ENCODE data around the gene SNRNP200.

The SNRNP200 gene

DNA sequence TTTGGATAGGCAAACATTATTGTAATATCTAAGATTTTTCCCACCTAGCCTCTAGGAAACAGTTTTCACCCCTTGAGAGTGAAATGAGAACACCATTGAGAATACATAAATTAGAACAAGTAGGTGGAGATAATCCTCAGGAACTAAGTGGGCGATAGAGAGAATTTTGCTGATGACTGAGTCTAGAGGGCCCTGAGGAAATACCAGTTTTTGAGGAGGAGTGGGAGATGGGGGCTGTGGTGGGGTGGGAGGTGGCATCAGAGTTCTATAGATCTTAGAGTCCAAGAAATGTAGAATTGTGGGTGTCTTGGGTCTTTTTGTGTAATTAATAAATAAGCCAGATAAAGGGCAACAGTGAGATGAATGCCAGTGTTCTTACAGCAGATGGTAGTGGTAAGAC is 42.0 kb upstream of the SNRNP200 start:
- H3K27me3 ChIP-seq (ENCODE audit: insufficient read depth, low read length), result no peaks in the 10 kb centered on the region
- H2AK5ac ChIP-seq (ENCODE audit: low read length), result no peak overlapping the region
- H2BK5ac ChIP-seq (ENCODE audit: low read depth, low read length, poor library complexity), result no peak overlapping the region
- H3K36me3 ChIP-seq (ENCODE audit: control insufficient read depth in 1 of 2, insufficient read depth in 2 of 2, low read length in 2 of 2), result peaks cover 34 to 46% of the 10 kb centered on the region in 2 experiments
- no peaks in the 10 kb centered on the region for H3K4me1 ChIP-seq (ENCODE audit: control insufficient read depth in 1 of 2, insufficient read depth in 2 of 2, low read length in 2 of 2)
- H3K14ac ChIP-seq (ENCODE audit: low read length), result no peak overlapping the region
- H3K18ac ChIP-seq (ENCODE audit: low read length), result no peak overlapping the region
- H3K23ac ChIP-seq (ENCODE audit: low read length), result no peak overlapping the region
- no peak overlapping the region for H3K27ac ChIP-seq (ENCODE audit: low read depth, low read length)
- no peak overlapping the region for H4K12ac ChIP-seq (ENCODE audit: low read depth, low read length)
- no peak overlapping the region for H2AFZ ChIP-seq (ENCODE audit: insufficient read depth, low read length, poor library complexity)
- no peak overlapping the region for H2BK120ac ChIP-seq (ENCODE audit: insufficient read depth, low read length, poor library complexity)
- no peak overlapping the region for H3K4ac ChIP-seq (ENCODE audit: low read depth, low read length)
- H3K9ac ChIP-seq (ENCODE audit: low read length), result no peak overlapping the region
- no peak for DNase-seq
- no peak overlapping the region for H3K4me2 ChIP-seq (ENCODE audit: low read length)
- WGBS (ENCODE audit: extremely low coverage, insufficient coverage, insufficient read length), result no CpG with 5 or more reads among the region's 1 CpG
- H3K79me2 ChIP-seq (ENCODE audit: control insufficient read depth, insufficient read depth, low read length, poor library complexity), result no peaks in the 10 kb centered on the region
- H4K91ac ChIP-seq (ENCODE audit: low read depth, low read length), result no peak overlapping the region
- H3K9me3 ChIP-seq (ENCODE audit: insufficient read depth, low read depth, low read length), result no peaks in the 10 kb centered on the region
- H3K79me1 ChIP-seq (ENCODE audit: low read length), result no peaks in the 10 kb centered on the region
- H4K8ac ChIP-seq (ENCODE audit: low read depth, low read length), result no peak overlapping the region
- H3K4me3 ChIP-seq (ENCODE audit: low read depth, low read length), result no peak overlapping the region
- no peak overlapping the region for H2BK12ac ChIP-seq (ENCODE audit: low read length)

DNA sequence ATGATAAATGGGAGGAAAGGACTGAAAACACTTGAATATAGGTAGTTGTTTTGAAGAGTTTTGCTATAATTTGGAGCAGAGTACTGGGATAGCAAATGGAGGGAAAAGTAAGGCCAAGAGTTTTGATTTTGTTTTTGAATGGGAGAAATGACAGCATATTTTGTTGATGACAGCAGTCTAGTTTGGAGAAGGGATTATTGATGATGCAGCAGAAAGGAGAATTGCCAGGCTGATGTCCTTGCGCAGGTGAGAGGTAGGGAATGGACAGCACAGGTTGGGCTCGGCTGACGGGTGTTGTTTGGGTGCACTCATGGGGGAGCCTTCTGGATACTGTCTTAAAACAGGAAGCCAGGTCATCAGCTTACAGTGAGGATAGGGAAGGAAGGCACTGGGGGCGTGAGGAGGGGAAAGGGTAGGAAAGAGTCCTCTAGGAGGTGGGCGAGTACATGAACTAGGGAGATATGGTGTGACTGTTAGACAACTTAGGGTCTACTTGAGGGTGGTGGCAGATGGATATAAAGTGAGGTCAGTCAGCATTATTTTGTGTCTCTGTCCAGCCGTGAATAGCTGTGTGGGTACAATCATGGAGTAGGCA is 40.6 kb upstream of the SNRNP200 start:
- Histone ChIP-seq H4K12ac (ENCODE audit: low read depth, low read length) (no peak overlapping the region), H3K27me3 (ENCODE audit: insufficient read depth, low read length) (no peaks in the 10 kb centered on the region), H2AK5ac (ENCODE audit: low read length) (no peak overlapping the region), H3K36me3 (ENCODE audit: control insufficient read depth in 1 of 2, insufficient read depth in 2 of 2, low read length in 2 of 2) (peaks cover 38 to 46% of the 10 kb centered on the region in 2 experiments), H3K4ac (ENCODE audit: low read depth, low read length) (no peak overlapping the region), H3K79me1 (ENCODE audit: low read length) (no peaks in the 10 kb centered on the region), H3K79me2 (ENCODE audit: control insufficient read depth, insufficient read depth, low read length, poor library complexity) (no peaks in the 10 kb centered on the region), H3K9ac (ENCODE audit: low read length) (no peak overlapping the region), H3K14ac (ENCODE audit: low read length) (no peak overlapping the region), H2BK120ac (ENCODE audit: insufficient read depth, low read length, poor library complexity) (no peak overlapping the region), H3K27ac (ENCODE audit: low read depth, low read length) (no peak overlapping the region), H3K18ac (ENCODE audit: low read length) (no peak overlapping the region), H3K4me1 (ENCODE audit: control insufficient read depth in 1 of 2, insufficient read depth in 2 of 2, low read length in 2 of 2) (no peaks in the 10 kb centered on the region), H2BK5ac (ENCODE audit: low read depth, low read length, poor library complexity) (no peak overlapping the region), H3K9me3 (ENCODE audit: insufficient read depth, low read depth, low read length) (no peaks in the 10 kb centered on the region), H4K8ac (ENCODE audit: low read depth, low read length) (no peak overlapping the region), H3K4me2 (ENCODE audit: low read length) (no peak overlapping the region), H3K23ac (ENCODE audit: low read length) (no peak overlapping the region), H2AFZ (ENCODE audit: insufficient read depth, low read length, poor library complexity) (no peak overlapping the region), H3K4me3 (ENCODE audit: low read depth, low read length) (no peak overlapping the region), H2BK12ac (ENCODE audit: low read length) (no peak overlapping the region), H4K91ac (ENCODE audit: low read depth, low read length) (no peak overlapping the region)
- no peak for DNase-seq
- no CpG with 5 or more reads among the region's 6 CpGs for WGBS (ENCODE audit: extremely low coverage, insufficient coverage, insufficient read length)

DNA sequence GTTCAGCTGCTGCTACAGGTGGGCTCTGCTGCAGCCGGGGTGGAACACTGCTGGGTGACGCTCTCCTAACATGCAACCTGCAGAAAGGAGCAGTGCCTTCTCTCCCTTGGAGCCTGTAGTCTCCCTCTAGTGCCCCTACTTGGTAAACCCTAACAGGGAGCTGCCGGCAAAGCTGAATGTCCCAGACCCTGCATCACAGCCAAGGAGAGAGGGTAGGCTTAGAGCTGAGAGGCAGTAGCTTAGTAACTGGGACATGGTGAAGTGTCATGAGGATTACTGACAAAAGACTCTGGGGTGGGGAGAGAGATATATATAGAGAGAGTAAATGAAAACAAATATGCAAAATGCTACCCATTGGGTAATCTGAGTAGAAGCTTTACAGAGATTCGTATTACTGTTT is 40.1 kb upstream of the SNRNP200 start:
- Histone ChIP-seq H3K36me3 (ENCODE audit: control insufficient read depth in 1 of 2, insufficient read depth in 2 of 2, low read length in 2 of 2) (peaks cover 34 to 41% of the 10 kb centered on the region in 2 experiments), H4K8ac (ENCODE audit: low read depth, low read length) (no peak overlapping the region), H2BK120ac (ENCODE audit: insufficient read depth, low read length, poor library complexity) (no peak overlapping the region), H3K4me2 (ENCODE audit: low read length) (no peak overlapping the region), H3K79me1 (ENCODE audit: low read length) (no peaks in the 10 kb centered on the region), H3K27me3 (ENCODE audit: insufficient read depth, low read length) (no peaks in the 10 kb centered on the region), H3K14ac (ENCODE audit: low read length) (no peak overlapping the region), H3K9ac (ENCODE audit: low read length) (peak overlapping the region; percentile 38), H2BK12ac (ENCODE audit: low read length) (no peak overlapping the region), H3K23ac (ENCODE audit: low read length) (no peak overlapping the region), H4K91ac (ENCODE audit: low read depth, low read length) (no peak overlapping the region), H3K4me1 (ENCODE audit: control insufficient read depth in 1 of 2, insufficient read depth in 2 of 2, low read length in 2 of 2) (no peaks in the 10 kb centered on the region), H3K18ac (ENCODE audit: low read length) (no peak overlapping the region), H3K4ac (ENCODE audit: low read depth, low read length) (no peak overlapping the region), H2BK5ac (ENCODE audit: low read depth, low read length, poor library complexity) (no peak overlapping the region), H2AK5ac (ENCODE audit: low read length) (no peak overlapping the region), H4K12ac (ENCODE audit: low read depth, low read length) (no peak overlapping the region), H3K79me2 (ENCODE audit: control insufficient read depth, insufficient read depth, low read length, poor library complexity) (no peaks in the 10 kb centered on the region), H3K9me3 (ENCODE audit: insufficient read depth, low read depth, low read length) (no peaks in the 10 kb centered on the region), H2AFZ (ENCODE audit: insufficient read depth, low read length, poor library complexity) (no peak overlapping the region), H3K27ac (ENCODE audit: low read depth, low read length) (no peak overlapping the region), H3K4me3 (ENCODE audit: low read depth, low read length) (no peak overlapping the region)
- no peak for DNase-seq
- no CpG with 5 or more reads among the region's 4 CpGs for WGBS (ENCODE audit: extremely low coverage, insufficient coverage, insufficient read length)

DNA sequence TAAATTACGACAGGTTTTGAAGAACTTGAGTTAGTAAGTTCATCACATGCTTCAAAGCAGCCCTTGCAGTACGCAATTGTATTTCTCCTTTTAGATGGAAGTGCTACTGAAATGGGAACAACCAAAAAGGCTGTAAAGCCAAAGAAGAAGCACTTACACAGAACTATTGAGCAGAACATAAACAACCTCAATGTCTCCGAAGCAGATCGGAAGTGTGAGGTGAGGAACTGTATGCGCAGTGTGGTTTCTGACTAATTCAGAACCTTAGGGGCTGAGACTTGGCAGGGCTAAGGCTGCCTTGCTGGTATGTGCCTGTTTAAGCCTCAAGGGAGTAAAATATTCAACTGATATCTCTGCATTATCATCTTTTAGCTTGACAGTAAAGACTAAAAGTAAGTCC is 38.7 kb upstream of the SNRNP200 start:
- Histone ChIP-seq H2BK5ac (ENCODE audit: low read depth, low read length, poor library complexity) (no peak overlapping the region), H4K12ac (ENCODE audit: low read depth, low read length) (no peak overlapping the region), H3K4ac (ENCODE audit: low read depth, low read length) (no peak overlapping the region), H3K4me1 (ENCODE audit: control insufficient read depth in 1 of 2, insufficient read depth in 2 of 2, low read length in 2 of 2) (no peaks in the 10 kb centered on the region), H3K36me3 (ENCODE audit: control insufficient read depth in 1 of 2, insufficient read depth in 2 of 2, low read length in 2 of 2) (peaks cover 30 to 36% of the 10 kb centered on the region in 2 experiments), H3K27ac (ENCODE audit: low read depth, low read length) (no peak overlapping the region), H3K9ac (ENCODE audit: low read length) (no peak overlapping the region), H3K4me3 (ENCODE audit: low read depth, low read length) (no peak overlapping the region), H3K14ac (ENCODE audit: low read length) (no peak overlapping the region), H3K18ac (ENCODE audit: low read length) (no peak overlapping the region), H3K79me1 (ENCODE audit: low read length) (no peaks in the 10 kb centered on the region), H2BK12ac (ENCODE audit: low read length) (no peak overlapping the region), H3K9me3 (ENCODE audit: insufficient read depth, low read depth, low read length) (no peaks in the 10 kb centered on the region), H2AK5ac (ENCODE audit: low read length) (no peak overlapping the region), H3K27me3 (ENCODE audit: insufficient read depth, low read length) (no peaks in the 10 kb centered on the region), H2BK120ac (ENCODE audit: insufficient read depth, low read length, poor library complexity) (no peak overlapping the region), H2AFZ (ENCODE audit: insufficient read depth, low read length, poor library complexity) (no peak overlapping the region), H4K91ac (ENCODE audit: low read depth, low read length) (no peak overlapping the region), H3K23ac (ENCODE audit: low read length) (no peak overlapping the region), H3K4me2 (ENCODE audit: low read length) (no peak overlapping the region), H3K79me2 (ENCODE audit: control insufficient read depth, insufficient read depth, low read length, poor library complexity) (no peaks in the 10 kb centered on the region), H4K8ac (ENCODE audit: low read depth, low read length) (no peak overlapping the region)
- no peak for DNase-seq
- WGBS (ENCODE audit: extremely low coverage, insufficient coverage, insufficient read length), result no CpG with 5 or more reads among the region's 5 CpGs
